GM19372 (cell line): ENCODE data around the gene BAG1.

ENCODE experiments used
- ATAC-seq: cut with Tn5 transposase; IDR thresholded peaks from one replicate; pipeline ENCODE4 v1.9.1; 2021; ENCODE audit warnings: mild to moderate bottlenecking, low read depth, moderate library complexity; ENCODE audit not compliant: unreplicated experiment

BAG1 gene

DNA sequence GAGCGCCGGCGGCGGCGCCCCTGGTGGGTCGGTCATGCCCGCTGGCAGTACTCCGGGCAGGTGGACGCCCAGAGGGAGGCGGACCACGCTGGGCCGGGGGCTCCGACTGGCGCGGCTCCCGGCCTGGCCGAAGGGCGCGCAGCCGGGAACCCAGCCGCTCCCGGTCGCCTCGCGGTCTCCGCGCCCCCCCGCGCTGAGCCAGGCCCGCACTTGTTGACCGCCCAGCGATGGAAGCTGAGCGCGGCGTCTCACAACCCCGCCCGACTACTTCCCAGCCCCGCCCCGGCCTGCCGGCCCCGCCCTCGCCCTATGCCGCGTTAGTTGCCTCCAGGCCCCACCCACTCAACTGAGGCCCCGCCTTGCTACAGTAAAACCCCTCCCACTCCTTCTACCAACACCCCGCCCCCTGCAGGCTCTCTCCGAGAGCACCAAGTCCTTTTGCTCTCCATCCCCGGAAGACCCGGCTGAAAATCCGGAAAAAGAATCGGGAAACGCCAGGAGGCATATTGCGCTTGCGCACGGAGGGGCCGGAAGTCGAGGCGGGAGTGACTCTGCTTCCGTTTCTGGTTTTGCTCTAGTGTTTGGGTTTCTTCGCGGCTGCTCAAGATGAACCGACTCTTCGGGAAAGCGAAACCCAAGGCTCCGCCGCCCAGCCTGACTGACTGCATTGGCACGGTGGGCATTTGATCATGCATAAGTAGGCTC, at the start of gene BAG1, which contains the start of gene CHMP5:
Gene BAG1 (minus strand): TSS at position 236 of the 705 bp plus-strand sequence.
Gene CHMP5 (plus strand): TSS at position 577 of the 705 bp plus-strand sequence. CDS start 30 bp downstream, at position 607.
- ATAC-seq: peak; percentile 78

DNA sequence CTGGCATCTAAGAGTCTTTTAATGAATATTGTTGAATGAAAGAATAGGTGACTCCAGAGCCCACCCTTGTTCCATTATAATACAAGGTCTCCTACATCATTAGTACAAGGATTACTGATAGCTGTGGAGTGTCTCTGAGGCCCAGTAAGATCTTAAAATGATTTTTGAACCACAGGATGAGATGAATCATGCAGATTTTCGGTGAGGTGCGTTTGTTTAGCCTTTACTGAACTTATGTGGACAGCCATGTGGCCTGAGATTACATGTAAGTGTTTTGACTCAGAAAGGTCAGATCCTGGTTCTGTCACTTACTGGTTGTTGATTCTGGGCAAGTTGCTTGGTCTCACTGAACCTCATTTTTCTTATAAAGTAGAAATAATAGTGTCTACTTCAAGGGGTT, 47.4 kb upstream of the BAG1 start:
- ATAC-seq: no peak

DNA sequence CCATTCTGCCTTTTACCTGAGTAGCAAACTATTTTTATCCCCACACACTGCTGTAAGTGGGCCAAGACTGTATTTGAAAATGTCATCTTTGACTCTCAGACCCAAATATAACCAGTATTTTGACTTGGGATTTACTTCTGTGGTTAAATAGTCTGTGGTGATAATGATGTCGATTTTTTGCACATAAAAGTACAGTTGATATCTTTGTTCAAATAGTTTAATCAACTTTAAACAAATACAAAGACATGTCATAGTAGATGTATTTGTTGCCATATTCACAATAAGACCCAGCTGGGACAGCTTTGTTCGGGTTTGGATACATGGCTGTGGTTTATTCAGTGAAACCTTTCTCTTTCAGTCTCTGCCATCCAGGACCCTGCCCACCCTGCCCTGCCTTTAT, 46.2 kb upstream of the BAG1 start:
- ATAC-seq: no peak

DNA sequence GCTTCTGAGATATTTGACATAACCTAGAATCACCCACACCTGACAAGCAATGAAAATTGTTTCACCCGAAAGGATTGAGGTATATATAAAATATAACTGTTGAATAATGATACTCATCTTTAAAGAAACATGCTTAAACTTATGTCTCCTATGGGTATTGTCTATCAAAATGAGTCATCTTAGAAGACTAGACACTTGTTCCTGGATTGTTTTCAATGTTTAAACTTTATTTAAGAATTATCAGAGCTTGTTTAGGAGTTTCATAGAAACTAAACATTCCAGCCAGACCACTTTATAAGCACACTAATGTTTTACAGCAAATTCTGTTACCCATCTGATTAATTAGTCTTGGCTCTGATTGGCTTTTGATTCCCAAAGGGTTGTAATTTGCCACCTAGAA, 45.4 kb upstream of the BAG1 start:
- ATAC-seq: no peak

DNA sequence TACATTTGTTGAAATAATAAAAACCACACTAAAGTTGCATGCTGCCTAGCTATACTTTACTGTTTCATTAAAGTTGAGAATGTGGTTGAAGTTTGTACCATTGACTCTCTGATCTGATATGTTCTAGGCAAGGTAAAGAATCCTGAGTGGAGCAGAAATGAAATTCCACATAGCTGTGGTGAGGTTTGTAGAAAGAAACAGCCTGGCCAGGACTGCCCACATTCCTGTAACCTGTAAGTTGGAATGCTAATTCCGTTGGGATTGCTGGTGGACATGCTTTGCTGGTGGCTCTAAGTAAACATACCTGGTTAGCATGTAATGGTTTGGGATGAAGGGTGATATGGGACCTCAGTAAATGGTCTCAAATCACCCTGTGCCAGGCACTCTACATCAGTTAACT, 42.6 kb upstream of the BAG1 start:
- no peak for ATAC-seq

DNA sequence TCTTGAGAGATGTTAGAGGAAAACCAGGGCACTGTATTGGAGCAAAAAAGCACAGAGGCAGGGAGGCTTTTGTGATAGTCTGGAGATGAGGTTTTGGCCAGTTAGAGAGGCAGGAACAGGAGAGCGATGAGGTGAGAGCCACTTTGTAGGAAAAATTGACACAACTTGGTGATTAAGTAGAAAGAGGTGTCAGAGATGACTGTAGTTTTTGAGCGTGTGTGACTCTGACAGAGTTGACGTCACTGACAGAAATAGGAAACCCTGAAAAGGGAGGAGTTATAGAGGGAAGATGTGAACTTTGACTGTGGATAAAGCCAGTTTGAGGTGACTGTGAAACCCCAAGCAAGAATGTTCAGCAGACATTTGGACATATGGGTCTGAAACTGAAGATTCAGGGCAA, 41.5 kb upstream of the BAG1 start:
- no peak for ATAC-seq

- ATAC-seq: no peak
Observed at GRCh38 chr9:33304362-33304761, 39.9 kb upstream of the BAG1 start.

DNA sequence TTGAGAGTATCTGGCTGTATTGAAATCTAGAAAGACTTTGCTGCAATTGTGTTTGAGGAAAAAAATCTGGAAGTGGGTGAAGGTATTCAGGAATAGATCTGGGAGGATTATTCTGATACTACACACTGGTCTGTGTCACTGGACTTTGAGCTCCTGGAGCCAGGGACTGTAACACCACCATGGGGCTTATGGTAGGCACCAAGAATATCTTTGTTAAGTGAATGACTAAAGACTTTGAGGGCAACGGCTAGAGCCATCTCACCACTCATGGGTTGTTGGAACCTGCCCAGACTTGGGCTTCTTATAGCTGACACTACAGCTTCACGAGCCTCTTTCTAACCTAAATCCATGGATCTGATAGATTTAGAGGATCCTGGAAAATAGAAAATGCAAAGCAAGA, 36.0 kb upstream of the BAG1 start:
- ATAC-seq: no peak

DNA sequence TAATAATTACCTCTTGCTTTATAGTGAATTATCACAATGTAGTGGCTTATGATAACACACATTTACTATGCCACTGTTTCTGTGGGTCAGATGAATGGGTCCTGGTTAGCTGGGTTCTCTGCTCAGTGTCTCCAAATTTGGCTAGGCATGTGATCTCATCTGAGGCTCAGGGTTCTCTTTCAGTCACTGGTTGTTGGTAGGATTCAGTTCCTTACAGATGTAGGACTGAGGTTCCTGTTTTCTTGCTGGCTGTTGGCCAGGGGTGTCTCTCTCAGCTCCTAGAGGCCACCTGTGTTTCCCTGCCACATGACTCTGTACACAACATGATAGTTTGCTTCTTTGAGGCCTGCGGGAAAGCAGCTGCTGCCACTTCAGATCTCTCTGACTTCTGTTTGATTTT, 32.9 kb upstream of the BAG1 start:
- peak; percentile 95 for ATAC-seq

DNA sequence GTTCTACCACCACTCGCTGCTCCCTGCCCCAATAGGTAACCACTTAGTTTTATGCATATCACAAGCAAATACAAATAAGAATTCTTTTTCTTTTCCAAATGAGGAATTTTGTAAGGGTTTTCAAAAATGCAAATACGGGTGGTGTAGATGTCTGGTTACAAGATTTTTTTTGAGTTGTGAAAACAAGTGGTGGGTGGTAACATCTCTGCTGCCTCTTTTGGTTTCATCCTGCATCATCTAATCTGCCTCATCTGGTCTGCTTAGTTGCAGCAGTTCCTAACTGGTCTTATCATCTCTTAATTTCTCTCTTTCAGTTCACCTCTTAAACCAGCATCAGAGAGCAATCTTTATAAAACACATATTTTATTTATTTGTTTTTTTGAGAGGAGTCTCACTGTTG, 31.1 kb upstream of the BAG1 start:
- ATAC-seq: peak; percentile 35

DNA sequence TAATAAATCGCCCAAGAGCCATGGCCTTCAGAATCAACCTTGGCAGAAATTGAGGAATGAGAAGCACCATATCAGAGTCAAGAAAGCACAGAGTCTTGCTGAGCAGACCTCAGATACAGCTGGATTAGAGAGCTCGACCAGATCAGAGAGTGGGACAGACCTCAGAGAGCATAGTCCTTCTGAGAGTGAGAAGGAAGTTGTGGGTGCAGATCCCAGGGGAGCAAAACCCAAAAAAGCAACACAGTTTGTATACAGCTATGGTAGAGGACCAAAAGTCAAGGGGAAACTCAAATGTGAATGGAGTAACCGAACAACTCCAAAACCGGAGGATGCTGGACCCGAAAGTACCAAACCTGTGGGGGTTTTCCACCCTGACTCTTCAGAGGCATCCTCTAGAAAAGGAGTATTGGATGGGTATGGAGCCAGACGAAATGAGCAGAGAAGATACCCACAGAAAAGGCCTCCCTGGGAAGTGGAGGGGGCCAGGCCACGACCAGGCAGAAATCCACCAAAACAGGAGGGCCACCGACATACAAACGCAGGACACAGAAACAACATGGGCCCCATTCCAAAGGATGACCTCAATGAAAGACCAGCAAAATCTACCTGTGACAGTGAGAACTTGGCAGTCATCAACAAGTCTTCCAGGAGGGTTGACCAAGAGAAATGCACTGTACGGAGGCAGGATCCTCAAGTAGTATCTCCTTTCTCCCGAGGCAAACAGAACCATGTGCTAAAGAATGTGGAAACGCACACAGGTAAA, 30.3 kb upstream of the BAG1 start:
- ATAC-seq: no peak

DNA sequence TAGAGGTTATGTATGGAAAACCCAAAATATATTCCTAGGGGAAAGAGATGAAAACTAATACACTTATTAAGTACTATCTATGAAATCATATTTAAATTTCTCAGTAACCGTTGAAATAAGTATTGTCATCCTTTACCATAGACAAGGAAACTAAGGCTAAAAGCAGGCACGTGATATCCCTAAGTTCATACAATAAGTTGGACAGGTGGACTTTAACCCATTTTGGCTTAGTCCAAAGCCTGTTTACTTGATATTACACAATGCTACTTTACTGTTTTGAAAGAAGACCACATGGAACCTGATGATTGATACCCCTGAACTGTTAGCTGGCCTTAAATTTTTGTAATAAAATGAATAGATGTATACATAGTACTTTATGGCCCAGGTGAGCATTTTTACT, 29.3 kb upstream of the BAG1 start:
- ATAC-seq: no peak

GRCh38 chr9:33291901-33292300, 27.4 kb upstream of the BAG1 start:
- no peak for ATAC-seq

DNA sequence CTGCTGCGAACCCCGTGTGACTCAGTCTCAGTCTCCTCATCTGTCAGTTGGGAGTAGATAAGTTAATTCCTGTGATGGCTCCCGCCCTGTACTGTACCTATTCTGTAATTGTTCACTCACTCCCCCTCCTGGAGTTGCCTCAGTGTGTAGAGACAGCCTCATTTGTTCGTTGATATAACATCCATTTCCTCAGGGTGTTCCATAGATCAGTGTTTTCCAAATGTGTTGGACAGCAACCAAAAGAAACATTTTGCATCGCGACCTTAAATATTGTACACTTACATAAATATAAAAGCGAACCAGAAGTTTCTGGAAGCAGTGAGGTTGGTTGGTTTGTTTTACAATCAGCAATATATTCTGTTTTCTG, 26.5 kb upstream of the BAG1 start:
- ATAC-seq: peak; percentile 1

DNA sequence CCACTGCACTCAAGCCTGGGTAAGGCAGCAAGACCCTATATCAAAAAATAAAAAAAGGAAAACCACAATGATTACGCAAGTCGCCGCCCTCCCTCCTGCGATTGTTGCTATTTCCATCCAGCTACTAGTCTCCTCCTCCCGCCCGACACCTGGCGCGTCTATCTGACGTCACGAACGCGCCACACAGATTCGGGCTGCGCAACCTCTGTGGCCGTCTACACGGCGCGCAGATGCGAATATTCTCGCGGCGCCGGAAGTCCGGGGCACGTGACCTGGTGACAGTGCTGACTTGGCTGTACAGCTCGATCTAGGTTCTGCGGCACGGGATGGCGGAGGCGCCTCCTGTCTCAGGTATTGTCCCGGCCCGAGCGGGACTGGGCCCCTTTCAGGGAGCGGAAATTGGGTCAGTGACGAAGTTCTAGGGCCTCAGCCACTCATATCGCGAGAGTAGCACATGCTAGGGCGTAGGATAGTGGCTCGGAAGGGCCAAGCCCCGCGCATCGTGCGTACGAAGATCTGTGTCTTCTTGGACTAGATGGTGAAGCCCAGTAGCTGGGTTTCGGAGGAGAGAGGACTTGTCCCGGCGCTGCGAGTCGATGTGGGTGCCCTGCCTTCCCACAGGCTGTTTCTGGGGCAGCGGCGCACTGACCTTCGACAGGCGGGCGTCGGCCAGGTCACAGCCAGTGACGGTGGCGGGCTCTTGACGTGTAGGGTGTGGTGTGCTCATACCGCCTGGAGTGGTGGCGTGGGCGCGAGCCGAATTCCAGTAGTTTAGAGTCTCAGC, 25.9 kb upstream of the BAG1 start, which contains the start of gene NFX1:
Gene NFX1 (plus strand): TSS at position 270 of the 784 bp plus-strand sequence. CDS start 57 bp downstream, at position 327.
- ATAC-seq: peak; percentile 85

- no peak for ATAC-seq
Observed at GRCh38 chr9:33289936-33290246, 25.4 kb upstream of the BAG1 start.

GRCh38 chr9:33289496-33289895, 25.0 kb upstream of the BAG1 start:
- no peak for ATAC-seq

- ATAC-seq: no peak
Observed at GRCh38 chr9:33288828-33289483, 24.4 kb upstream of the BAG1 start.

DNA sequence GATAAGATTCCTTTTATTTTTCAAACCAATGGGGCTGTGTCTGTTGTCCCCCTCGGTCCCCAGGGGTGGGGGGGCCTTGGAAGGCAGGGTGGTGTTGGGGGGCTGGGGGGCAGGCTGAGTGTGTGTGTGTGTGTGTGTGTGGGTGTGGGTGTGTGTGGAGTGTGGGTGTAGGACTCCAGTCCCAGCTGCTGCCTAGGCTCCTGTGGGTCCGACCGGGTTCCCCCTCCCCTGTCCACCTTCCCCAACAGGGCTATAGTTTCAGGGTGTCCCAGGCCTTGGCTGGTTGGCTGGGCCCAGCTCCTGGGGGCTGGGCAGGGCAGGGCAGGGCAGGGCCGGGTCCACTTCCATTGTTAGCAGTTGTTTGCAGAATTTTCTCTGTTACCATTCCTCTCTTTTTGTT, 23.7 kb upstream of the BAG1 start:
- ATAC-seq: no peak

GRCh38 chr9:33287087-33287490, 22.6 kb upstream of the BAG1 start:
- ATAC-seq: no peak

DNA sequence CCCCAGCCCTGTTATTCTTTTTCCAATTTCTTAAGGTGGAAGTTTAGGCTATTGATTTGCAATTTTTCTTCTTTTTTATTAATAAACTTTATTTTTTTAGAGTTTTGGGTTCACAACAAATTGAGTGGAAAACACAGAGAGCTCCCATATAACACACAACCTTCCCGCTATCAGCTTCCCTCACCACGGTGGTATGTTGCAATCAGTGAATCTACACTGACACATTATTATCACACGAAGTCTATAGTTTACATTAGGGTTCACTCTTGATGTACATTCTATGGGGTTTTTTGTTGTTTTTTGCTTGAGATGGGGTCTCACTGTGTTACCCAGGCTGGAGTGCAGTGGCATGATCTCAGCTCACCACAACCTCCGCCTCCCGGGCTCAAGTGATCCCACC, 21.0 kb upstream of the BAG1 start:
- no peak for ATAC-seq
